ENCODE results near the gene HARBI1.

DNA sequence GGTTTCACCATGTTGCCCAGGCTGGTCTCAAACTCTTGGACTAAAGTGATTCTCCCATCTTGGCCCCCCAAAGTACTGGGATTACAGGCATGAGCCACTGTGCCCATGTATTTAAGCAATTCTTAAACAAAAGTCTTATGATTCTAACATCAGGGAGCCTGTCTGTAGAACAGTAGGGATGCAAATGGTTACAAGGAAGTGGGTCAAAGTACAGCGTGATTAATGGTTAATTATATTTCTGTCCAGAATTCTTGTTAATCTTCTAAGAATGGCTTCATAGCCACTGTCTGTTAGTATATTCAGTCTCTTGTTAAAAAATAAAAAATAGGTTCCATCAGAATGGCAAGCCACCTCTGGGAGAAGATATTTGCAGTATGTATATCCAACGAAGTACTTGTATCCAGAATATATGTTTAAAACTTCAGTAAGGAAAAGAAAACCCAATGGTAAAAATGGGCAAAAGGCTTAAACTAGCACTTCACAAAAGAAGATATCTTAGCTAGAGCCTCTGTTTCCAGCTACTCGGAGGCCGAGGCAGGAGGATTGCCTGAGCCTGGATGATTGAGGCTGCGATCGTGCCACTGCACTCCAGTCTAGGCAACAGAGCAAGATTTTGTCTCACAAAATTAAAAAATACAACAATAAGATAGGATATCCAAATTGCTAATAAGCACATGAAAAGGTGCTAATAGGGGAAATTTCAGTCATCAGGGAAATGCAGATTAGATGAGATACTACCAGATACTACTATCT lies 23.2 kb upstream of the HARBI1 start:
- TF ChIP-seq, protein P1, sequence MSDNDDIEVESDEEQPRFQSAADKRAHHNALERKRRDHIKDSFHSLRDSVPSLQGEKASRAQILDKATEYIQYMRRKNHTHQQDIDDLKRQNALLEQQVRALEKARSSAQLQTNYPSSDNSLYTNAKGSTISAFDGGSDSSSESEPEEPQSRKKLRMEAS (IDR thresholded peaks at IDR 0.05; ENCODE audit: low read depth, low read length), result no peak
- no peak for TF ChIP-seq ZNF384 (IDR thresholded peaks at IDR 0.05; ENCODE audit: borderline replicate concordance, low read depth, low read length)
- TF ChIP-seq POLR2AphosphoS5 (IDR thresholded peaks at IDR 0.05; ENCODE audit: low read length), result no peak
- TF ChIP-seq, protein P2, sequence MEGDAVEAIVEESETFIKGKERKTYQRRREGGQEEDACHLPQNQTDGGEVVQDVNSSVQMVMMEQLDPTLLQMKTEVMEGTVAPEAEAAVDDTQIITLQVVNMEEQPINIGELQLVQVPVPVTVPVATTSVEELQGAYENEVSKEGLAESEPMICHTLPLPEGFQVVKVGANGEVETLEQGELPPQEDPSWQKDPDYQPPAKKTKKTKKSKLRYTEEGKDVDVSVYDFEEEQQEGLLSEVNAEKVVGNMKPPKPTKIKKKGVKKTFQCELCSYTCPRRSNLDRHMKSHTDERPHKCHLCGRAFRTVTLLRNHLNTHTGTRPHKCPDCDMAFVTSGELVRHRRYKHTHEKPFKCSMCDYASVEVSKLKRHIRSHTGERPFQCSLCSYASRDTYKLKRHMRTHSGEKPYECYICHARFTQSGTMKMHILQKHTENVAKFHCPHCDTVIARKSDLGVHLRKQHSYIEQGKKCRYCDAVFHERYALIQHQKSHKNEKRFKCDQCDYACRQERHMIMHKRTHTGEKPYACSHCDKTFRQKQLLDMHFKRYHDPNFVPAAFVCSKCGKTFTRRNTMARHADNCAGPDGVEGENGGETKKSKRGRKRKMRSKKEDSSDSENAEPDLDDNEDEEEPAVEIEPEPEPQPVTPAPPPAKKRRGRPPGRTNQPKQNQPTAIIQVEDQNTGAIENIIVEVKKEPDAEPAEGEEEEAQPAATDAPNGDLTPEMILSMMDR (IDR thresholded peaks at IDR 0.05 in 2 of 3, conservative IDR thresholded peaks at IDR 0.05 in 1 of 3; ENCODE audit: control insufficient read depth in 2 of 3, extremely low read depth in 1 of 3, insufficient read depth in 1 of 3, low read depth in 3 of 3, low read length in 3 of 3), result no peak
- TF ChIP-seq JUND (IDR thresholded peaks at IDR 0.05; ENCODE audit: low read depth, low read length), result no peak
- TF ChIP-seq DPF2 (IDR thresholded peaks at IDR 0.05), result no peak
- TF ChIP-seq POU2F2 (IDR thresholded peaks at IDR 0.05; ENCODE audit: borderline replicate concordance, low read depth, low read length), result no peak
- no peak for TF ChIP-seq NR2F1 (conservative IDR thresholded peaks at IDR 0.05)
